GM19023 (cell line): Measurements from ENCODE around the gene GRHL3.

Experiments used
- ATAC-seq: cut with Tn5 transposase; IDR thresholded peaks from one replicate; pipeline ENCODE4 v1.9.1; 2021; ENCODE audit warnings: mild to moderate bottlenecking, moderate library complexity; ENCODE audit not compliant: unreplicated experiment

Gene GRHL3

DNA sequence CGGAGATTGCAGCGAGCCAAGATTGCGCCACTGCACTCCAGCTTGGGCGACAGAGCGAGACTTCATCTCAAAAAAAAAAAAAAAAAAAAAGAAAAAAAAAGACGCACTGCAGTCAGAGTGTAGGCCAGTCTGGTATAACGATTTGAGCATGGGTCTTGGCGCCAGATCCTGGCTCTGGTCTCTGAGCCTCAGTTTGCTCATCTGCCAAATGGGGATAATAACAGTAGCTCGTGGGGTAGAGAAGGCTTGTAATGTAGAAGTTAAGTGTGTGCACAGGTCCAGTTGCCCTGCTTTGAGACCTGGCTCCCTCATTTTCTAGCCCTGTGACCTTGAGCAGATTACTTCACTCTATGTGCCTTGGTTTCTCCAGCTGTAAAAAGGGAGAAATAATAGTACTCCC lies 26.3 kb upstream of the GRHL3 start:
- no peak for ATAC-seq

DNA sequence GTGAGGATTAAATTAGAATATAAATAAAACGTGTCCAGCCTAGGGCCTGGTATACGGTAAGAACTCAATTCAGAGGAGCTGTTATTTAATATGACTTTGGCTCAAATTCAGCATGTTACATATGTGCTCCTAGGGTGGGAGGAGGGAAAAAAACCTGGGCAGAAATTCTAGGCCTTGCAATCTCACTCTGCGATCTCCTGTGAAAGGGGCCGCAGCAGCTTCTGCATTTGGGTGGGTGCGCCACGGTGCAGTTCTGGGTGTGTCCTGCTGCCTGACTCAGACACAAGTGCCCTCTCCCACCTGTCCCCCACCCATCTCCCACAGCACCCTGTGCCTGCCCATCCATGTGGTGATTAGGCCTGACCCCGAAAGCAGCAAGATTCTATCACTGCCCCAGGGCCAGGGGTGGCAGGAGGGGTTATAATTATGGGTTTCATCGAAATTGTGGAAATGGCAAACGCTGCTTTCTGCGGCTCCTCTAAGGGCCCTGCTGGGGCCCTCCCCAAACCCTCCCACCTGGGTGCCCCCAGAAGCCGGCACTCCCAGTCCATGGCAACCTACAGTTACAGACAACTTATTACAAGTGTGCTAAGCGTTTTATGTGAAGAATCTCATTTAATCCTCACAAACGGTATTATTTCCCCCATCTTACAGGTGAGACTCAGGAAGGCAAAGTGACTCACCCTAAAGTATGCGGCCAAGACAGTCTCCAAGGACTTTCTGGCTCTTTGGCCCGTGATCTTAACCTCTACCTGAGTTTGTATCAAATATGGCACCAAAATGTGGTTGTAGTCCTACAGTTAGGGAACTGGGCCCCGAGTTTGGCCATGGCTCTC lies 25.5 kb upstream of the GRHL3 start:
- no peak for ATAC-seq

DNA sequence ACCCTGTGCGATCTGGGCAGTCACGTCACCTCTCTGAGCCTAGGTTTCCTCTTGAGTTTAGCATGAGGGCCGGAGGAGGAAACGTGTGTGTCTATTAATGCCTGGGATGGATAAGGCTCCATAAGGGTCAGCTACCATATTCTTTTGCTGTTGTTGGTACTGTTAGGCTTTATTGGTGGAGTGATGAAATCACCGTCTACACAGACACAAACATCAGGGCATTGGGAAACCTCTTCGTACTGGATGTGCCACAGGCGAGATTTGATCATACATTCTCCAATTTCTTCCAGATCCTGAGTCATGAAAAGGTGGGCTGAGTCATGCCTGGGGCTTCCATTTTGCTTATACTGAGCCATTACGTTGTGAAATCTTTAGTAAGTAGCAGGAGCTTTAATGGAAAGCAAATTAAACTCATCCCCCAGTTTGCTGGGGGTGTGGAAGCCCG lies 24.9 kb upstream of the GRHL3 start:
- ATAC-seq, result no peak

DNA sequence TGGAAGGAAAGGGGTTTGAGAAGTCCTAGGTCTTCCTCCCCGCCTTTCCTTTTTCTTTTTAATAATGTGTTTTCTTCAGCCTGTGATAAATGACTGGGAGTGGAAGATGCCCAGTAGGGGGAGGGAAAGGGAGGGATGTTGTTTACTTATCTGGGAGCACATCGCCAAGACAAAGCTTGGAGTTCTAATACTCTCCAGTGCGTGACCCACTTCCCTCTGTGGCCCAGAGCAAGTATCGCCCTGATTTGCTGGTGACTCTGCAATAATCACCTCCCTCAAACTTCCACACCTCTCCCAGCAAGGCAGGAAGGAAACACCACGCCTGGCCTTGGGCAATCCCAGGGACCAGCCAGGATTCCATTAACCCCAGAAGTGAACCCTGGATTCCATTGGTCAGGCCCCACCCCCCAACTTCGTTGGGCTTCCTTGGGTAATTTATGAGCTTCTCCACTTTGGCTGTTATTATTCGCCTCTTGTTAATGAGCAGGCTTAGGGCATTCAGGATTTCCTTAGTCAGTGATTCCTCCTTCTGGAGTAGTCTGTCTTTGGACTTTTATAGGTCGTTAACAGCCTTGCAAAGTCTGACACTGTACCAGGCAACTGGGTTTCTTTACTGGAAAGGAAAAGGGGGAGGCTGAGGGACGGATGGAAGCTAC lies 24.3 kb upstream of the GRHL3 start:
- ATAC-seq, result no peak

DNA sequence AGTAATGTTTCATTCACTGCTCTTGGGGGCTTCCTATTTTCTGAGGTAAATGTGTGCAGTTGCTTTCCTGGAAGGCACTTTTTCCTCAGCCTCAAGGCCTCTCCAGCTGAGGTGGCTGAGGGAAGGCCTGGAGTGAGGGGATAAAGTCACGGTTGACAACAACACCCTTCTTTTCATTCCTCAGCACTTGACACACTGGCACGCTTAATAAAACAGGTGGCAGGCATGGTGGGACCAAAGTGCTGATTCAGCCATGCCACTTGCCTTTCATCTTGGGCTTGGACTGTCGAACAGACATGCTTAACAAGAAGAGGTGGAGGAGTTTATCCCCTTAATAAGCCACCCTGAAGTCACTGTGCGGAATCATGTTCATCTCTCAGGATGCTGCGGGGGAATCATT lies 23.6 kb upstream of the GRHL3 start:
- ATAC-seq, result no peak

DNA sequence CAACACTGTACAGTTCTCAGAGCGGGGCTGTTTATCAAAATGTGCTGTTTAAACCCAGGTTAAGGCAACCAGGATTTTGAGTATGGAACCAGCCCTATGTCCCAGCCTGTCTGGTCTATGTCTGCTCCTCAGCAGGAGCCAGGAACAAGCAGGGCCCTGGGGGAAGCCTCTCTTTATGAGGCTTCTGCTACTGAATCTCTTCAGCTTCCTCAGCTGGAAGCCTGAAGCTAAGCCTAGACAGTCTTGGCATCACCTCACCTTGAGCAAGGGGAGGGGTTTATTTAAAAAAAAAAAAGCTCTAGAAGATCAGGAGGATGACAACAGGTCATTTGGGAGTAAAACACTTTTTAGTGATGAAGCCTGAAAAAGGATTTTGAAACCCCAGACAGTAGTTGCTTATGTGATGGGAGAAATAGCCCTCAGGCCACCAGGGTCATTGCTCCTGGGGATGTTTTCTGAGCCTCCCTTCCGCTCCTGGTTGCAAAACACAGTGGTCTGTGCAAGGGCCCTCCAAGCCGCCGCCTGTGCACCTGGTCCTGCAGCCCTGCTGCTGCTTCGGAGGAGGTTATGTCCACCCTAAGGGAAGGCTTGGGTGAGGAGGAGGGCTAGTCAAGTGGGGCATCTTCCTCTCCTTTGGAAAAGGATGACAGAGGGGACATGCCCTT lies 21.8 kb upstream of the GRHL3 start:
- ATAC-seq, result no peak

DNA sequence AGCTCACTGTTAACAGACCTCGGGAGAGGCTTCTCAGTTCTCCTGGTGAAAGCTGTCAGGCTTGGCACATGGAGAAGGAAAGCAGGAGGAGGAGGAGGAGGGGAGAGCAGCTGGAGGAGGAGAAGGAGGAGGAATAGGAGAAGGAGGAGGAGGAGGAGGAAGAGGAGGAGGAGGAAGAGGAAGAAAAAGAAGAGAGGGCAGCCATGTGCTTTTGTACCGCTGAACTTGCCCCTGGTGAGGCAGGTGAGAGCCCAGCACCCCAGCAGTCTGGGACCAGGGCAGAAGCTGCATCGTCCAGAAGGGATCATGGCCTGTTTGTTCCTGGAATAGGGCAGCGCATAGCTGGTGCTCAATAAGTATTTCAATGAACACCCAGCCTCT lies 21.3 kb upstream of the GRHL3 start:
- no peak for ATAC-seq

DNA sequence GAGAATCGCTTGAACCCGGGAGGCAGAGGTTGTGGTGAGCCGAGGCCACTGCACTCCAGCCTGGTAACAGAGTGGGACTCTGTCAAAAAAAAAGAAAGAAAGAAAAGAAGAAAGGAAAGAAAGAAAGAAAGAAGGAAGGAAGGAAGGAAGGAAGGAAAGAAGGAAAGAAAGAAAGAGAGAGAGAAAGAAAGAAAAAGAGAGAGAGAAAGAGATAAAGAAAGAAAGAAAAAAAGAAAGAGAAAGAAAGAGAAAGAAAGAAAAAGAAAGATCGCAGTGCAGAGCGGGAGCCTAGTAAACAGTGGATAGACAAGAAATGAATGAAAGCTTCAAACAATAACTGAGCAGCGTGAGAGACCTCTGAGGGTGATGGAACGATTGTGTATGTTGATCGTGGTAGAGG lies 20.6 kb upstream of the GRHL3 start:
- ATAC-seq, result no peak

DNA sequence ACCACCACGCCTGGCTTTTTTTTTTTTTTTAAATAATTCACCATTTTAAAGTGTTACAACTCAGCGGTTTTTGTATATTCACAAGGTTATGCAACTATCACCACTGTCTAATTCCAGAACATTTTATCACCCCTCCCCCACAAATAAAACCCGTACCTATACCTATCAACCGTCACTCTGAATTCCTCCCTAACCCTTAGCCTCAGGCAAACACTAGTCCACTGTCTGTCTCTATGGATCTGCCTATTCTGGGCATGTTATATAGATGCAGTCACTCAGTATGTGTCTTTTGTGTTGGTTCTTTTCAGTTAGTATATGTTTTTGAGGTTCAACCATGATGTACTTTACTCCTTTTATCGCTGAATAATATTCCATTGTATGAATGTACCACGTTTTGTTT lies 19.3 kb upstream of the GRHL3 start:
- ATAC-seq, result no peak

DNA sequence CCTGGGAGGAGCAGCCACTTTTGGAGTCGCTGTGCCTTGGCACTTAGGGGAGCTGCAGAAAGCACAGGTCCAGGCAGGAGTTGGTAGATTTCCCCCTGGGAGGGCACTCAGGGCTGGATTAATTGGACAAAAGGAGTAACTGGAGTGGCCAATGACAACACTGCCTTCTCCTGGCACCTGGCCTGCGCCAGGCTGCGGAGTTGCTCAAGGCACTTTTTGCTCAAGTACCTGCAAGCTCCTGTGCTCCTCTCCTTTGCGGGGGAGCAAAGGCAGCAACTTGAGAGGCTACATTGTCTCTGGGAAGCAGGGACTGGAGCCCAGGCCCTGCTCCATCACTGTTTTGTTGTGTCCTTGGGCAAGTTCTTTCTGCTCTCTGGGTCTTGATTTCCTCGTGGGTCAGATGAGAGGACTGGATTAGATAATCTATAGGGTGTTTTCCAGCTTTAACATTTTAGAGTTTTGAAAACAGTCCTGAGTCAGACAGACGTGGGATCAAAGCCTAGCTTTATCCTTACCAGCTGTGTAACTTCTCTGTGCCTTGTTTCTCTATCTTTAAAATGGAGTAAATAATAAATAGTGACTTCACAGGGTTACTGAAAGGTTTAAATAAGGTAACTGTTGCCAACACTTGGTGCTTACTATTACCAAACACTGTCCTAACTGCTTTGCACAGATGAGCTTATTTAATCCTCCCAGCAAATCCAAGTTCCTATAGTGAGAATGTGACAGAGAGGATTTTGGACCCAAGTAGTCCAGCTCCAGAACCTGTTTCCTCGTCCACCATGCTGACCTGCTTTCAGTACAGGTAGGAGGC lies 18.0 kb upstream of the GRHL3 start:
- no peak for ATAC-seq

DNA sequence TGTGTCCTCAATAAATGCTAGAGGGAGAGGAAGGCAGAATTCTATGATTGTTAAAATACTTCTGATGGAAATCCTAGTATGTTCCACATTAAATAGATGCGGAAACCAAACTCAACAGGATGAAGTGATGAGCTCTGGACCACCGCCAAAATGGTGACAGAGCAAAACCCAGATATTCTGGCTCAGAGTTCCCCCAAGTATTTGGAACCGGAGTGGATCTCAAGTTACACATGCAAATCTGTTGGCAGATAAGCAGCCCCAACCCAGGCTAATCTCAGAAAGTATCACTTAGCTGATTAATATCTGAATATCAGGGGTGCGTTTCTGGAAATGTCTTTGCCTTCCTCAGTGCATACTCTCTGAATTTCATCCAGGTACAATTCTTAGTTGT lies 17.4 kb upstream of the GRHL3 start:
- no peak for ATAC-seq

DNA sequence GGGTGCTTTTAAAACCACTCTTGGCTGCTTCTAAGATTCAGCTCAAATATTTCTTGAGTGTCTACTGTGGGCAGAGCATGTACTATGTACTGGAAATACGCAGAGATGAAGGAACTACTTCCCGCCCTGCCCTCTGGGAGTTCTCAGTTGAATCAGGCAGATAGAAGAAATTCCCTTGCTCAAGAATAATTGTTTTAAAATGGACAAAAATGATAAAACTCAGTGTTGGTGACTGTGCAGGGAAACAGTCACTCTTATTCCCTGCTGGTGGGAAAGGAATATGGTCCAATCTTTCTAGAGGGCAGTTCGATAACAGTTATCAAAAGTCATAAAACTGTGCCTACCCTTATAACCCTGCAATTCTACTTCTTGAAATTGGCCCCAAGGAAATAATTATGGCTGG lies 16.9 kb upstream of the GRHL3 start:
- no peak for ATAC-seq

DNA sequence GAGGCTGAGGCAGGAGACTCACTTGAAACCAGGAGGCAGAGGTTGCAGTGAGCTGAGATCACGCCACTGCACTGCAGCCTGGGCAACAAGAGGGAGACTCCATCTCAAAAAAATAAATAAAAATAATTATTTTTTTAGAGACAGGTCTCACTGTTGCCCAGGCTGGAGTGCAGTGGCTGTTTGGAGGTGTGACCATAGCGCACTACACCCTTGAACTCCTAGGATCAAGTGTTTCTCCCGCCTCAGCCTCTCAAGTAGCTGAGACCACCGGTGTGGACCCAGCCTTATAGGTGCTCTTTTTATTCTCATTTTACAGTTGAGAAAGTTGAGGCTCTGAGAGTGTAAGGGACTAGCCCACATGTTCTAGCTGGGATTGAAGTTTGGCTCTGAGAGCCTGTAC lies 15.6 kb upstream of the GRHL3 start:
- ATAC-seq, result no peak

DNA sequence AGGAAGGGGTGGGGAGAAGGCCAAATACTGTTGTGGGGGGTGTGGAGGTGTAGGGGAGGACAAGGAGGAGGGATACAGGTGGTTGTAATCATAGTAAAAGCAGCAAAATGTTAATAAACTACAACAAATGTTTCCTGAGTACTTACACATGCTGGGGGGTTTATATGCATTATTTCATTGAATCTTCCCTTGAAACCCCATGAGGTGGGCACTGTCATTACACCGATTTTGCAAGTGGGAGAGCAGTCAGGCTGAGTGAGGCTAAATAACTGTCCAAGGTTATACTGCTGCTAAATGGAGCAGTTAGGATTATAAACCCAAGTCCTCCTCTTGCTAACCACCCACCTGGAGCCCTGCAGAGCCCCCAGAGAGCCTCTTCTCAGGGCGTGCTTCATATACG lies 14.4 kb upstream of the GRHL3 start:
- no peak for ATAC-seq

DNA sequence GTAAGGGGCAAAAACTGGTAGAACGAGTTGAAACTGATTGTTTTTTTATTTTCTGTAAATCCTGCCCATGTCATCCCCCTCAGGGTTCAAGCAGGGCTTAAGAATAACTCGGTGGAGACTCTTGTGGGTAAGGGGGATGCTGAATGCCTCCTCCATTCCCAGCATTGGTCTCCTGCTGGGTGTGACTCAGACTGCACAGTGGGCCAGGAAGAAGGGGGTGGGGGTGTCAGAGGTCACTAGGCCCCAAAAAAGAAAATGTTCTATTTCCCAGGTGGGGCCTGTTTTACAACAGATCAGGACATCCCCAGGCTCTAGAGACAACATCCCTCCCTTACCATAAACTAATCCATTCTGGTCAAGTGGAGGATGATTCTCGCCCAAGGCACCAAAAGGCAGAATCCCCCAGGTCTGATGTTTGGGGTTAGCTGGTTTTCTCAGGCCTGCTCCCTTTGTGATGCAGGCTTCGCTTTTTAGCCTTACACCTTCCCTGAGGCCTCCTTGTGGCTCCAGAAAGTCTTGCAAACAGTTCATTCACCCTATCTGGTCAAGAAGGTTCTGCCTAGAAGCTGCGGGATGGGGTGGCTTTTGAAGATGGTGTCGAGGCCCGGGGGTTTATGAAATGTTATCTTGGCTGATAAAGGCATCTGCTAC lies 10.7 kb upstream of the GRHL3 start:
- ATAC-seq, result no peak

DNA sequence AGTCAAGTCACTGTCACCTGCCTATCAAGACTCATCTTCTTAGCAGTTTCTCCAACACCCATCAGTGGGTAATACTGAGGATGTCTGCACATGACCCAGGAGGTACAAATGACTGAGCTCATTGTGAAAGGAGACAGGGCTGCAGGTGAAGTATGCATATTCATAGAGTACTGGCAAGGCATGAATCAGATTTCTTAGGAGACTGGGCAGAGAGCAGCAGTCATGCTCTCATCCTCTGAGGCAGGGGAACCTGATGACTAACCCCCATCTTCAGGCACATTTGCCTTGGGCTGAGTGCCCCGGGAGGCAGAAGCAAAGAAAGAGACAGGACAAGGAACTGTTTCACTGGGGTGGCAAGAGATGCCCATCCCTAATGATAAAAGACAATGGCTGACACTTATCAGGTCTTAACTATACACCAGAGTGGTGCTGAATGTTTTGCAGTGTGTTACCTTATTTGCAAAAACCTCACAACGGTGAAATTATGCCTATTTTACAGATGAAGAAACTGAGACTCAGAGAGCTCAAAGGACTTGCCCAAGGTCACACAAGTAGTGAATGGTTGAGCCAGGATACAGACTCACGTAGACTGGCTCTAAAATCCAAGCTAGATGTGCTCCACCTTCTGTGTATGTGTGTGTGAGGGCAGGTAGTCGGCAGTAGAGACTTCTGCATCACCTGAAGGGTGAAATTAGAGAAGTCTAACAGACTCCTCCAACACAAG lies 9.2 kb upstream of the GRHL3 start:
- no peak for ATAC-seq

DNA sequence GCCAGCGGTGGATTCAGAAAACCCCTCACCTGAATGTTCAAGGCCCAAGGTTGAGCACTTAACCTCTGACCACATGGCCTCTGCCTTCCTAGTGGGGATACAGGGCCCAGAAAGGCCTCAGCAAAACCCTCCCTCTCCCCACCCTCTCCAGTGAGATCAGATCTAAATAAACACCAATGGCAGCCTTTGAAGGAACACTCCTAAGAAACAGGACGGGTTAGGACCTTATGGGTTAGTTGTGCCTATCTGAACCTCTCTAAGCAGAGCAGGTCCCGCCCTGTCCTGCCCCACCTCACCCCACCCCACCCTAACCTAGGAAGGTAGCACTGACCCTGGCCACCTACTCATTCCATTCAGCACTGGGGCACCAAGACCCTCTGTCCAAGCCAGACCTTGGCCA lies 7.9 kb upstream of the GRHL3 start:
- ATAC-seq, result no peak

DNA sequence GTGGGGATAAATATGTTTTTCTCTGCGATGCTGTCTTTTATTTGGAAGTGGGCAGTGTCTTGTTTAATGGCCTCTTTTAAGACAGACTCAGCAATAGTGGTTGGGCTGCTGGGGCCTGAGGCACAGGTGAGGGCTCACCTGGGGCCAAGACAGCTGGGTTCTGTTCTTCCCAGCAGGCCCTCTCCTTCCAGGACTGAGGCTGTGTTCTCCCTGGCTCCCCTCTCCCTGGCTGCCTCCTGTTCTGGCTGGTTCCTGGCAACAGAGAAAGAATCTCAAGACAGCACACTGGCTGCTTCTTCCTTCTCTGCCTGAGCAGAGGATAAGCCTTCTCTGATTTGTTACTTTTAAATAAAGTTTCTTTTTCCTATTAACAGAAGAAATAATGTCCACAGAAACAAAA lies 7.4 kb upstream of the GRHL3 start:
- ATAC-seq, result no peak

DNA sequence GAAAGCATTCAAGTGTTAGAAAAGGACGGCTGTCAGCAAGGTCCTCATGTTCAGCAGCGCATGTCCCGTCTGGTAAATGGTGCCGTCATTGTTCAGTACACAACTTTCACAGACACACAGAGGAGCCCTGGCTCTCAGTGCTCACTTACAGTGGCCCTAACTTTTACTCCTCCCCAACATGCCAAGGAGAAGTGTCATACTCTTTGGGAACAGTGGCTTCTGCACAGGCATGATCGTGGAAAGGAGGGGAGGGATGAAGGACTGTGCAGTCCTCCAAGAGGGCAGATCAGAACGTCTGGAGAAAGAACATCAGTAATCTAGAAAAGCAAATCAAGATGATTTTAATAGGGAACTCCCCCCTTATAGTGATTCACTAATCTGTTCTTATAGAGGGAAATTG lies 3.8 kb upstream of the GRHL3 start:
- ATAC-seq, result no peak

DNA sequence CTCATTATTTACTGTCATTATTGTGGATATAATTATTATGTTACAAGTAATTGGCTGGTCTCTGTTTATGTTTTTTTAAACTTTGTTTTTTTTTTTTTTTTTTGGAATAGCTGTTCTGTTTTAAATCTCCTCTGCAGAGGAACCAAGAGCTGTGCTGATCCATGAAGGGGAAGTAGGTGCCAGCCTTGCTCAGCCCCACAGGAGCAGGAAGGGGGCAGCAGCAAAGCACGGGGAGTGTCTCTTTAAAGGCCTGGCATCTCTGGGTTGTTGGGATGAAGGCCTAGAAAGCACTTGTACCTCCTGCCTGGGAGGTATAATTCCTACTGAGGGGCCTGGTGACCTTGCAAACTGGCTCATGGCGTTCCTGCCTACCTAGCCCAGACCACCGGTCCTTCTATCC lies 2.5 kb upstream of the GRHL3 start:
- no peak for ATAC-seq
